PFSK-1 (cell line): ENCODE results near the gene ZNF169.

Source experiments
- SIN3A ChIP-seq: IDR thresholded peaks from 2 replicates; pipeline ENCODE4 v1.6.1; 2012; ENCODE audit warnings: mild to moderate bottlenecking, low read length, moderate library complexity, borderline replicate concordance; ENCODE audit not compliant: insufficient read depth
- TF ChIP-seq, protein P1 (sequence below), 2 experiments: IDR thresholded peaks; 2 replicates each; pipeline versions ENCODE4 v1.6.1 to v1.8.0; 2011 to 2012; ENCODE audit warnings: low read depth in 2 of 2, low read length in 2 of 2, control low read depth in 1 of 2, inconsistent platforms in 1 of 2, mild to moderate bottlenecking in 1 of 2, moderate library complexity in 1 of 2; ENCODE audit not compliant: insufficient read depth in 1 of 2

DNA sequence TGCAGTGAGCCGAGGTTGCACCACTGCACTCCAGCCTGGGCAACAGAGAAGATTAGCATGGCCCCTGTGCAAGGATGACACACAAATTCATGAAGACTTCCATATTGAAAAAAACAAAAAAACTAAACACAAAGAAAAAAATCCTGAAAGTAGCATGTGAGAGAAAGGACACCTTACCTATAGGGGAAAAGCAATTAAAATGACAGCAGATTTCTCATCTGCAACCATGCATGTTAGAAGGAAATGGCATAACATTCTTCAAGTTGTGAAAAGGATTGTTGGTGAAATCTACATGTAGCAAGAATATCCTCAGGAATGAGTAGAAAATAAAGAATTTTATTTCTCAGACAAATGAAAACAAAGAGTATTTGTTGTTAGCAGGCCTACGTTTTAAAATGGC lies 13.4 kb upstream of the ZNF169 start:
- no peak for TF ChIP-seq SIN3A
- TF ChIP-seq, protein P1, sequence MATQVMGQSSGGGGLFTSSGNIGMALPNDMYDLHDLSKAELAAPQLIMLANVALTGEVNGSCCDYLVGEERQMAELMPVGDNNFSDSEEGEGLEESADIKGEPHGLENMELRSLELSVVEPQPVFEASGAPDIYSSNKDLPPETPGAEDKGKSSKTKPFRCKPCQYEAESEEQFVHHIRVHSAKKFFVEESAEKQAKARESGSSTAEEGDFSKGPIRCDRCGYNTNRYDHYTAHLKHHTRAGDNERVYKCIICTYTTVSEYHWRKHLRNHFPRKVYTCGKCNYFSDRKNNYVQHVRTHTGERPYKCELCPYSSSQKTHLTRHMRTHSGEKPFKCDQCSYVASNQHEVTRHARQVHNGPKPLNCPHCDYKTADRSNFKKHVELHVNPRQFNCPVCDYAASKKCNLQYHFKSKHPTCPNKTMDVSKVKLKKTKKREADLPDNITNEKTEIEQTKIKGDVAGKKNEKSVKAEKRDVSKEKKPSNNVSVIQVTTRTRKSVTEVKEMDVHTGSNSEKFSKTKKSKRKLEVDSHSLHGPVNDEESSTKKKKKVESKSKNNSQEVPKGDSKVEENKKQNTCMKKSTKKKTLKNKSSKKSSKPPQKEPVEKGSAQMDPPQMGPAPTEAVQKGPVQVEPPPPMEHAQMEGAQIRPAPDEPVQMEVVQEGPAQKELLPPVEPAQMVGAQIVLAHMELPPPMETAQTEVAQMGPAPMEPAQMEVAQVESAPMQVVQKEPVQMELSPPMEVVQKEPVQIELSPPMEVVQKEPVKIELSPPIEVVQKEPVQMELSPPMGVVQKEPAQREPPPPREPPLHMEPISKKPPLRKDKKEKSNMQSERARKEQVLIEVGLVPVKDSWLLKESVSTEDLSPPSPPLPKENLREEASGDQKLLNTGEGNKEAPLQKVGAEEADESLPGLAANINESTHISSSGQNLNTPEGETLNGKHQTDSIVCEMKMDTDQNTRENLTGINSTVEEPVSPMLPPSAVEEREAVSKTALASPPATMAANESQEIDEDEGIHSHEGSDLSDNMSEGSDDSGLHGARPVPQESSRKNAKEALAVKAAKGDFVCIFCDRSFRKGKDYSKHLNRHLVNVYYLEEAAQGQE (IDR thresholded peaks at IDR 0.05; ENCODE audit: insufficient read depth in 1 of 2, low read depth in 2 of 2, low read length in 2 of 2), result no peak
